NCI-H2107 treated with DMSO at 0.1 percent for 48 hours (cell line): ENCODE data around the gene SLC26A8.

Experiments used
- DNase-seq: peaks from one replicate; lab custom pipeline; 2025; ENCODE audit not compliant: unreplicated experiment; lab: John Stamatoyannopoulos, UW

Gene SLC26A8

GRCh38 chr6:36023996-36024795 is at the start of gene SLC26A8:
SLC26A8 (minus strand) TSS chr6:36024641; CDS start chr6:36019707, 4,934 bp downstream.
- no peak for DNase-seq

GRCh38 chr6:36073587-36073986 is 49.1 kb upstream of the SLC26A8 start:
- DNase-seq: no peak

- DNase-seq: no peak
These were observed 48.2 kb upstream of the SLC26A8 start for GRCh38 chr6:36072681-36073080.

- DNase-seq: no peak
These were observed 47.3 kb upstream of the SLC26A8 start for GRCh38 chr6:36071714-36072113.

- no peak for DNase-seq
These were observed 46.8 kb upstream of the SLC26A8 start for GRCh38 chr6:36071281-36071680.

GRCh38 chr6:36070252-36070651 is 45.8 kb upstream of the SLC26A8 start:
- DNase-seq: no peak

- no peak for DNase-seq
These were observed 45.1 kb upstream of the SLC26A8 start for GRCh38 chr6:36069573-36069972.

GRCh38 chr6:36068586-36068985 is 44.1 kb upstream of the SLC26A8 start:
- no peak for DNase-seq

GRCh38 chr6:36068012-36068392 is 43.6 kb upstream of the SLC26A8 start:
- DNase-seq: no peak

- DNase-seq: no peak
These were observed 43.1 kb upstream of the SLC26A8 start for GRCh38 chr6:36067374-36068011.

- DNase-seq: no peak
These were observed 42.4 kb upstream of the SLC26A8 start for GRCh38 chr6:36066817-36067216.

GRCh38 chr6:36065916-36066315 is 41.5 kb upstream of the SLC26A8 start:
- DNase-seq: no peak

- no peak for DNase-seq
These were observed 40.4 kb upstream of the SLC26A8 start for GRCh38 chr6:36064770-36065396.

GRCh38 chr6:36063318-36064060 is 39.0 kb upstream of the SLC26A8 start:
- DNase-seq: no peak

GRCh38 chr6:36062247-36062646 is 37.8 kb upstream of the SLC26A8 start:
- DNase-seq: no peak

- no peak for DNase-seq
These were observed 36.8 kb upstream of the SLC26A8 start for GRCh38 chr6:36061236-36061635.

- DNase-seq: no peak
These were observed 31.7 kb upstream of the SLC26A8 start for GRCh38 chr6:36056178-36056577.

- DNase-seq: no peak
These were observed 30.5 kb upstream of the SLC26A8 start for GRCh38 chr6:36054956-36055355.

- DNase-seq: no peak
These were observed 30.0 kb upstream of the SLC26A8 start for GRCh38 chr6:36054415-36054814.

- no peak for DNase-seq
These were observed 29.4 kb upstream of the SLC26A8 start for GRCh38 chr6:36053878-36054277.

GRCh38 chr6:36052097-36052496 is 27.7 kb upstream of the SLC26A8 start:
- DNase-seq: no peak
